ENCODE measurements around the gene CEP290. TPM values are rescaled to one million over a fixed set of nuclear protein-coding genes. Genes with fewer than 3 reads are reported as not detected.
"Not testable (repeated sequence)": the region's sequence is repeated elsewhere in the genome, so short reads cannot be mapped to it uniquely, and the experiment has no call there.

CEP290 gene
- total RNA-seq, 2 experiments from 2014 or later, result 12.6 to 13.7 TPM

DNA sequence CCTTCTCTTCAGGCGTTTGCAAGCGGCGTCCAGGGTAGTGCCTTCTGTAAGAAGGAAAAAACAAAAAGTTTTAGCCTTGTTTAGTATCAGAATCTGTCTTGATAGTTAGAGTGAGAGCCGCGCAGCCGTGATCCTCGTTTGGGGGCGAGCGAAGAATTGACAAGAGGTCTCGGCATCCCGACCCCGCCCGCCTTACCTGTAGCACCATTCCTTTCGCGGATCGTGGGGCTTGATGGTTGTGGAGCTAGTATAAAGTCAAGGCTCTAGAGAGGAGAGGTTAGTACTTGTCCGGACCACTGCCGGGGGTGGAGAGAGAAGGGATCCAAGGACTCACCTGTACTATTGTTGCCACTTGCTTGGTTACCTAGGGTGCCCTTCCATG, 713 bp upstream of the CEP290 start:
- Histone ChIP-seq H3K27ac (ENCODE audit: low read depth in 1 of 2, low read length in 2 of 2) (peak overlapping the region; percentile 49 to 82), H3K27me3 (ENCODE audit: control insufficient read depth in 1 of 2, insufficient read depth in 2 of 2, low read length in 2 of 2) (no peaks in the 10 kb centered on the region), H3K9me3 (ENCODE audit: control insufficient read depth in 1 of 2, insufficient read depth in 1 of 2, low read length in 2 of 2) (no peaks in the 10 kb centered on the region), H3K4me3 (ENCODE audit: low read length) (peak overlapping the region; percentile 83), H3K36me3 (ENCODE audit: insufficient read depth, low read length) (peaks cover 8% of the 10 kb centered on the region), H3K4me1 (ENCODE audit: insufficient read depth, low read length) (peaks cover 12% of the 10 kb centered on the region)
- peak overlapping the region; percentile 98 for H3K4me3 Mint-ChIP-seq
- TF ChIP-seq, protein P1, sequence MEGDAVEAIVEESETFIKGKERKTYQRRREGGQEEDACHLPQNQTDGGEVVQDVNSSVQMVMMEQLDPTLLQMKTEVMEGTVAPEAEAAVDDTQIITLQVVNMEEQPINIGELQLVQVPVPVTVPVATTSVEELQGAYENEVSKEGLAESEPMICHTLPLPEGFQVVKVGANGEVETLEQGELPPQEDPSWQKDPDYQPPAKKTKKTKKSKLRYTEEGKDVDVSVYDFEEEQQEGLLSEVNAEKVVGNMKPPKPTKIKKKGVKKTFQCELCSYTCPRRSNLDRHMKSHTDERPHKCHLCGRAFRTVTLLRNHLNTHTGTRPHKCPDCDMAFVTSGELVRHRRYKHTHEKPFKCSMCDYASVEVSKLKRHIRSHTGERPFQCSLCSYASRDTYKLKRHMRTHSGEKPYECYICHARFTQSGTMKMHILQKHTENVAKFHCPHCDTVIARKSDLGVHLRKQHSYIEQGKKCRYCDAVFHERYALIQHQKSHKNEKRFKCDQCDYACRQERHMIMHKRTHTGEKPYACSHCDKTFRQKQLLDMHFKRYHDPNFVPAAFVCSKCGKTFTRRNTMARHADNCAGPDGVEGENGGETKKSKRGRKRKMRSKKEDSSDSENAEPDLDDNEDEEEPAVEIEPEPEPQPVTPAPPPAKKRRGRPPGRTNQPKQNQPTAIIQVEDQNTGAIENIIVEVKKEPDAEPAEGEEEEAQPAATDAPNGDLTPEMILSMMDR (IDR thresholded peaks at IDR 0.05), result no peak
- ChIA-PET POLR2A (interaction anchor here (1.0 to 1.7 kb wide), 8 partner anchors 10 to 1567 kb away, joined by 3 to 16 read pairs (median 4); a partner anchor contains a TSS), CTCF (no interaction called here)
- no peaks in the 10 kb centered on the region for H3K27me3 Mint-ChIP-seq
- peak; percentile 0 for ATAC-seq (ENCODE audit: poor library complexity)
- intact Hi-C loops (cut with DNase I, micrococcal nuclease), result loop anchor here (2.0 to 10.0 kb wide), 3 partner anchors 108 to 1382 kb away; partner anchors contain the start of genes GALNT4 (in 2 of the 2), POC1B (in 2 of the 2) and DUSP6 (in 1 of the 2)
- peak in 9 of 14 experiments; percentile 1 to 39 (median 6) for DNase-seq
- H3K4me1 Mint-ChIP-seq (ENCODE audit: low read depth), result peaks cover 65% of the 10 kb centered on the region
- peaks cover 34% of the 10 kb centered on the region for H3K36me3 Mint-ChIP-seq (ENCODE audit: low read depth)
- no peaks in the 10 kb centered on the region for H3K9me3 Mint-ChIP-seq
- peak overlapping the region; percentile 92 for H3K27ac Mint-ChIP-seq

DNA sequence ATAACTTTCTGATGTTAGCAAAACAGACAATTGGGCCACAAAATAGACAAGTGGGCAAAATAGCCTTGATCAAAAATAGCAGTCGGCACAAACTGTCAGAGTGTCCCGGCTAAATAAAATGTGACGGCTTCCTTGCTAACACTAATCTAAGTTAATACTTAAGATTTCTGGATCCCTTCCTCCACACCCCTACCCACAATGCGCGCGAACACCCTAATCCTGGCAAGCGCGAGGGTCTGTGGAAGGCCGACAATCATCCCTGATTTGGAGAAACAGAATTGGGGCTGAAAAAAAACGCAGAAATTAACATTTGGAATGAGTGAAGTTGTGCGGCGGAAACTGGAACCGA, 489 bp downstream of the CEP290 start:
- ChIA-PET POLR2A (interaction anchor here (0.9 to 1.7 kb wide), 9 partner anchors 9 to 1568 kb away, joined by 3 to 16 read pairs (median 3); a partner anchor contains a TSS), CTCF (no interaction called here)
- no peaks in the 10 kb centered on the region for H3K27me3 Mint-ChIP-seq
- peak overlapping the region; percentile 83 for H3K4me3 ChIP-seq (ENCODE audit: low read length)
- TF ChIP-seq, protein P1 (IDR thresholded peaks at IDR 0.05), result no peak
- H3K27ac Mint-ChIP-seq, result peak overlapping the region; percentile 92
- no peak for ATAC-seq (ENCODE audit: poor library complexity)
- no peaks in the 10 kb centered on the region for H3K27me3 ChIP-seq (ENCODE audit: control insufficient read depth in 1 of 2, insufficient read depth in 2 of 2, low read length in 2 of 2)
- H3K36me3 Mint-ChIP-seq (ENCODE audit: low read depth), result peaks cover 46% of the 10 kb centered on the region
- peaks cover 12% of the 10 kb centered on the region for H3K4me1 ChIP-seq (ENCODE audit: insufficient read depth, low read length)
- H3K27ac ChIP-seq (ENCODE audit: low read depth in 1 of 2, low read length in 2 of 2), result peak overlapping the region; percentile 82 to 84
- peak overlapping the region; percentile 98 for H3K4me3 Mint-ChIP-seq
- H3K9me3 Mint-ChIP-seq, result no peaks in the 10 kb centered on the region
- no peak for DNase-seq
- no peaks in the 10 kb centered on the region for H3K9me3 ChIP-seq (ENCODE audit: control insufficient read depth in 1 of 2, insufficient read depth in 1 of 2, low read length in 2 of 2)
- intact Hi-C loops (cut with DNase I, micrococcal nuclease), result loop anchor here (1.0 to 10.0 kb wide), 3 partner anchors 107 to 1383 kb away; partner anchors contain the start of genes GALNT4 (in 2 of the 2), POC1B (in 2 of the 2) and DUSP6 (in 1 of the 2)
- H3K4me1 Mint-ChIP-seq (ENCODE audit: low read depth), result peaks cover 68% of the 10 kb centered on the region
- peaks cover 8% of the 10 kb centered on the region for H3K36me3 ChIP-seq (ENCODE audit: insufficient read depth, low read length)

DNA sequence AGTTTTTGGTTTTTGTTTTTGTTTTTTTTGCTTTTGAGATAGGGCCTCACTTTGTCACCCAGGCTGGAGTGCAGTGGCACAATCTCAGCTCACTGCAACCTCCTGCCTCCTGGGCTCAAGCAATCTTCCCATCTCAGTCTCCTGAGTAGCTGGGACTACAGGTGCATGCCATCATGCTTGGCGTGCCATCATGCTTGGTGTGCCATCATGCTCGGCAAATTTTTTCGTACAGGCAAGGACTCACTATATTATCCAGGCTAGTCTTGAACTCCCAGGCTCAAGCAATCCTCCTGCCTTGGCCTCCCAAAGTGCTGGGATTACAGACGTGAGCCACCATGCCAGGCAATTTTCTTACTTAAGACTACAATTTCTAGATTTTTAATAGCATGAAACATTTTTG, 2.2 kb downstream of the CEP290 start:
- H3K27ac ChIP-seq (ENCODE audit: low read depth in 1 of 2, low read length in 2 of 2); H3K9me3 ChIP-seq (ENCODE audit: control insufficient read depth in 1 of 2, insufficient read depth in 1 of 2, low read length in 2 of 2); DNase-seq; H3K27me3 Mint-ChIP-seq; H3K4me3 ChIP-seq (ENCODE audit: low read length); H3K27ac Mint-ChIP-seq; POLR2A ChIA-PET; H3K27me3 ChIP-seq (ENCODE audit: control insufficient read depth in 1 of 2, insufficient read depth in 2 of 2, low read length in 2 of 2); H3K4me3 Mint-ChIP-seq; H3K9me3 Mint-ChIP-seq; ATAC-seq (ENCODE audit: poor library complexity); CTCF ChIA-PET: not testable (repeated sequence)
- H3K36me3 Mint-ChIP-seq (ENCODE audit: low read depth), result peaks cover 59% of the 10 kb centered on the region
- Histone ChIP-seq H3K36me3 (ENCODE audit: insufficient read depth, low read length) (peaks cover 14% of the 10 kb centered on the region), H3K4me1 (ENCODE audit: insufficient read depth, low read length) (peaks cover 12% of the 10 kb centered on the region)
- intact Hi-C loops (cut with DNase I, micrococcal nuclease), result loop anchor here (5.0 to 10.0 kb wide), 2 partner anchors 1213 to 1385 kb away; partner anchors contain the start of genes GALNT4 (in 2 of the 2), POC1B (in 2 of the 2) and DUSP6 (in 1 of the 2)
- peaks cover 52% of the 10 kb centered on the region for H3K4me1 Mint-ChIP-seq (ENCODE audit: low read depth)

DNA sequence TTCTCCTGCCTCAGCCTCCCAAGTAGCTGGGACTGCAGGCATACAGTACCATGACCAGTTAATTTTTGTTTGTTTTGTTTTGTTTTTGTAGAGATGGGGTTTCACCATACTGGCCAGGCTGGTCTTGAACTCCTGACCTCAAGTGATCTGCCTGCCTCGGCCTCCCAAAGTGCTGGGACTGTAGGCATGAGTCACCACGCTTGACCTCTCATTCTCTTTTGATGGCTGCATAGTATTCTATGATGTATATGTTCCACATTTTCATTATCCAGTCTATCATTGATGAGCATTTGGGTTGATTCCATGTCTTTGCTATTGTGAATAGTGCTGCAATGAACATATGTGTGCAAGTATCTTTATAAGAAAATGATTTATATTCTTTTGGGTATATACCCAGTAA, 8.7 kb downstream of the CEP290 start:
- DNase-seq; H3K4me1 ChIP-seq (ENCODE audit: insufficient read depth, low read length); H3K9me3 Mint-ChIP-seq; H3K4me3 ChIP-seq (ENCODE audit: low read length); intact Hi-C loops (cut with DNase I, micrococcal nuclease); CTCF ChIA-PET; H3K4me3 Mint-ChIP-seq; H3K27me3 Mint-ChIP-seq; H3K27ac ChIP-seq (ENCODE audit: low read depth in 1 of 2, low read length in 2 of 2); H3K9me3 ChIP-seq (ENCODE audit: control insufficient read depth in 1 of 2, insufficient read depth in 1 of 2, low read length in 2 of 2); ATAC-seq (ENCODE audit: poor library complexity); H3K4me1 Mint-ChIP-seq (ENCODE audit: low read depth); H3K27ac Mint-ChIP-seq; H3K27me3 ChIP-seq (ENCODE audit: control insufficient read depth in 1 of 2, insufficient read depth in 2 of 2, low read length in 2 of 2): not testable (repeated sequence)
- POLR2A ChIA-PET, result interaction anchor here (2.0 kb wide), 1 partner anchor 9 kb away, joined by 5 read pairs; the partner anchor contains the start of genes CEP290 and TMTC3
- H3K36me3 ChIP-seq (ENCODE audit: insufficient read depth, low read length), result peaks cover 27% of the 10 kb centered on the region
- H3K36me3 Mint-ChIP-seq (ENCODE audit: low read depth), result peaks cover 80% of the 10 kb centered on the region

Data from CD4-positive, alpha-beta T cell (primary cell).